Measurements from ENCODE around the gene SCG3.

The SCG3 gene

GRCh38 chr15:51731549-51732267 is 50.4 kb downstream of the SCG3 start:
- DNase-seq = peak; percentile 19

GRCh38 chr15:51732646-51733045 is 51.3 kb downstream of the SCG3 start:
- no peak for DNase-seq

GRCh38 chr15:51735228-51736010 is 54.1 kb downstream of the SCG3 start:
- DNase-seq = peak; percentile 33

GRCh38 chr15:51736069-51736468 is 54.8 kb downstream of the SCG3 start:
- DNase-seq = no peak

GRCh38 chr15:51736751-51737521 is 55.6 kb downstream of the SCG3 start:
- DNase-seq = peak; percentile 44

GRCh38 chr15:51737522-51738305 is 56.4 kb downstream of the SCG3 start, which contains the start of gene LYSMD2:
Gene LYSMD2, minus strand, starts transcription at chr15:51737655. Its CDS starts 33 bp downstream, at chr15:51737622.
- peak; percentile 55 for DNase-seq

GRCh38 chr15:51738553-51738952 is 57.2 kb downstream of the SCG3 start:
- DNase-seq = no peak

GRCh38 chr15:51739061-51739712 is 57.9 kb downstream of the SCG3 start:
- no peak for DNase-seq

- DNase-seq = no peak
Measured at GRCh38 chr15:51749307-51749706, 68.0 kb downstream of the SCG3 start.

GRCh38 chr15:51750186-51750585 is 68.9 kb downstream of the SCG3 start:
- no peak for DNase-seq

GRCh38 chr15:51750792-51751696 is 69.7 kb downstream of the SCG3 start, which contains the start of gene TMOD2:
Gene TMOD2, plus strand, starts transcription at chr15:51751597. Its CDS starts 14,845 bp downstream, at chr15:51766442.
- DNase-seq = peak; percentile 32

- no peak for DNase-seq
Measured at GRCh38 chr15:51751697-51752683, 70.7 kb downstream of the SCG3 start.

GRCh38 chr15:51752888-51753287 is 71.6 kb downstream of the SCG3 start:
- DNase-seq = no peak

GRCh38 chr15:51754267-51754666 is 73.0 kb downstream of the SCG3 start:
- no peak for DNase-seq

GRCh38 chr15:51755790-51756189 is 74.5 kb downstream of the SCG3 start:
- DNase-seq = no peak

- DNase-seq = no peak
Measured at GRCh38 chr15:51756482-51756881, 75.2 kb downstream of the SCG3 start.

GRCh38 chr15:51757450-51757849 is 76.1 kb downstream of the SCG3 start:
- no peak for DNase-seq

GRCh38 chr15:51758645-51759044 is 77.3 kb downstream of the SCG3 start:
- no peak for DNase-seq

- DNase-seq = no peak
Measured at GRCh38 chr15:51759557-51760070, 78.3 kb downstream of the SCG3 start.
